ENCODE results near the gene KCNK10.

DNA sequence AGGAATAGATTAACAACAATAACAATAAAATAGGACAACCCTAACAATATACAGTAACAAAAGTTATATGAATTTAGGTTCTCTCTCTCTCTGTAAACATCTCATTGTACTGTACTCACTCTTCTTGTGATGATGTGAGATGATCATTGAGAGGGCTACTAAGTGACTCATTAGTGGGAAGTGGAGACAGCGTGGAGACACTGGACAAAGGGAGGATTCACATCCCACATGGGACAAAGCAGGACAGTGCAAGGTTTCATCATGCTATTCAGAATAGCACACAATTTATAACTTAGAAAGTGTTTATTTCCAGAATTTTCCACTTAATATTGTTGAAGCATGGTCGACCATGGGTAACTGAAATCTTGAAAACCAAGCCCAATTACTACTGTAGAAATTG, 36.4 kb upstream of the KCNK10 start:
- TF ChIP-seq, protein P1, sequence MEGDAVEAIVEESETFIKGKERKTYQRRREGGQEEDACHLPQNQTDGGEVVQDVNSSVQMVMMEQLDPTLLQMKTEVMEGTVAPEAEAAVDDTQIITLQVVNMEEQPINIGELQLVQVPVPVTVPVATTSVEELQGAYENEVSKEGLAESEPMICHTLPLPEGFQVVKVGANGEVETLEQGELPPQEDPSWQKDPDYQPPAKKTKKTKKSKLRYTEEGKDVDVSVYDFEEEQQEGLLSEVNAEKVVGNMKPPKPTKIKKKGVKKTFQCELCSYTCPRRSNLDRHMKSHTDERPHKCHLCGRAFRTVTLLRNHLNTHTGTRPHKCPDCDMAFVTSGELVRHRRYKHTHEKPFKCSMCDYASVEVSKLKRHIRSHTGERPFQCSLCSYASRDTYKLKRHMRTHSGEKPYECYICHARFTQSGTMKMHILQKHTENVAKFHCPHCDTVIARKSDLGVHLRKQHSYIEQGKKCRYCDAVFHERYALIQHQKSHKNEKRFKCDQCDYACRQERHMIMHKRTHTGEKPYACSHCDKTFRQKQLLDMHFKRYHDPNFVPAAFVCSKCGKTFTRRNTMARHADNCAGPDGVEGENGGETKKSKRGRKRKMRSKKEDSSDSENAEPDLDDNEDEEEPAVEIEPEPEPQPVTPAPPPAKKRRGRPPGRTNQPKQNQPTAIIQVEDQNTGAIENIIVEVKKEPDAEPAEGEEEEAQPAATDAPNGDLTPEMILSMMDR (conservative IDR thresholded peaks at IDR 0.05; ENCODE audit: low read length): no peak
- TF ChIP-seq EZH2phosphoT487 (IDR thresholded peaks at IDR 0.05; ENCODE audit: borderline replicate concordance, low read depth, low read length): no peak

Data from OCI-LY7 (cell line).